HepG2 (cell line): ENCODE results near the gene SIGMAR1. TPM values are rescaled to one million over a fixed set of nuclear protein-coding genes. Genes with fewer than 3 reads are reported as not detected.

ENCODE experiments used
- ATAC-seq: fragments of 200-7000 bp; cut with Tn5 transposase; 3 replicates; pipeline ENCODE4 v1.9.1; 2020; ENCODE audit warnings: mild to moderate bottlenecking, moderate library complexity
- BruUV-seq: library from RNA; stranded (reverse); fragments of 400-500 nt; replicated peaks from 2 replicates; lab custom pipeline; 2021; lab: Mats Ljungman, UMichigan
- CTCF ChIA-PET: fragments of 300-600 bp; formaldehyde crosslinking; extraction: SDS; loops from one replicate; lab custom pipeline; 2021; ENCODE audit warnings: low total read pairs, inconsistent platforms, low intra/inter-chr PET ratio; lab: Yijun Ruan, JAX
- POLR2A ChIA-PET: fragments of 350-600 bp; sonication (Branson Sonifier 250); formaldehyde crosslinking; loops from one replicate; lab custom pipeline; 2020; ENCODE audit warnings: antibody characterized with exemption, inconsistent platforms; lab: Yijun Ruan, JAX
- DNase-seq: peaks from one replicate; pipeline ENCODE4 v3.0.0-alpha.2; 2015; ENCODE audit warnings: low spot score
- FAIRE-seq: peaks from 3 replicates; lab custom pipeline; 2011; peaks lifted over from hg19 to GRCh38; lab: Jason Lieb, UNC
- H2AFZ ChIP-seq: one replicate; pipeline ENCODE4 v1.6.1; 2011; ENCODE audit warnings: low read length, inconsistent platforms
- H3K27ac ChIP-seq: fragments of 300-600 bp; 3 replicates; pipeline ENCODE4 v1.8.0; 2011; ENCODE audit warnings: mixed run types, mild to moderate bottlenecking, mixed read lengths, low read length, inconsistent platforms; ENCODE audit not compliant: insufficient read depth; ENCODE audit errors: extremely low read length
- H3K27me3 ChIP-seq, 2 experiments: fragments of 200-600 bp in 1 of 2; 2 replicates in 1 of 2; 3 replicates in 1 of 2; pipeline versions ENCODE4 v1.6.0 to v1.8.0; 2011; ENCODE audit warnings: low read length in 2 of 2, mild to moderate bottlenecking in 2 of 2, moderate library complexity in 2 of 2, inconsistent platforms in 1 of 2; ENCODE audit not compliant: insufficient read depth in 2 of 2, control insufficient read depth in 1 of 2
- H3K36me3 ChIP-seq, 2 experiments: fragments of 200-600 bp in 1 of 2; replicated peaks in 1 of 2; 2 replicates in 1 of 2; 3 replicates in 1 of 2; pipeline versions ENCODE4 v1.5.1 to v1.8.0; 2011; ENCODE audit warnings: low read length in 2 of 2, inconsistent platforms in 1 of 2; ENCODE audit not compliant: insufficient read depth in 2 of 2, control insufficient read depth in 1 of 2
- H3K4me1 ChIP-seq: 2 replicates; pipeline ENCODE4 v1.5.1; 2012; ENCODE audit warnings: low read length, inconsistent platforms; ENCODE audit not compliant: insufficient read depth
- H3K4me2 ChIP-seq: 2 replicates; pipeline ENCODE4 v1.6.0; 2011; ENCODE audit warnings: low read depth, low read length, inconsistent platforms
- H3K4me3 ChIP-seq, 3 experiments: fragments of 200-600 bp in 1 of 3; sonication (generic), shearing (Covaris generic) in 1 of 3; replicated peaks in 1 of 3; 2 replicates each; pipeline ENCODE4 v1.5.1; 2011 to 2016; ENCODE audit warnings: low read length in 3 of 3, inconsistent platforms in 2 of 3, low read depth in 2 of 3, mild to moderate bottlenecking in 2 of 3, control low read depth in 1 of 3, mixed read lengths in 1 of 3; ENCODE audit not compliant: insufficient read depth in 1 of 3
- H3K79me2 ChIP-seq: one replicate; pipeline ENCODE4 v1.6.1; 2011; ENCODE audit warnings: low read length, inconsistent platforms; ENCODE audit not compliant: insufficient read depth
- H3K9ac ChIP-seq: 2 replicates; pipeline ENCODE4 v1.6.0; 2011; ENCODE audit warnings: mild to moderate bottlenecking, low read depth, low read length, inconsistent platforms; ENCODE audit not compliant: insufficient read depth
- H3K9me3 ChIP-seq: 2 replicates; pipeline ENCODE4 v1.5.1; 2012; ENCODE audit warnings: mild to moderate bottlenecking, low read length
- H4K20me1 ChIP-seq: 2 replicates; pipeline ENCODE4 v1.6.0; 2011; ENCODE audit warnings: inconsistent platforms, mild to moderate bottlenecking, low read length, moderate library complexity; ENCODE audit not compliant: insufficient read depth
- CEBPB ChIP-seq: IDR thresholded peaks from 2 replicates; pipeline ENCODE4 v1.6.1; 2011; ENCODE audit warnings: low read depth, low read length, improper control_type of control experiment, borderline replicate concordance
- E2F5 ChIP-seq: sonication (generic); formaldehyde crosslinking; conservative IDR thresholded peaks from 2 replicates; pipeline ENCODE4 v1.4.0; 2020; ENCODE audit warnings: missing genetic modification reagents
- ETV6 ChIP-seq: sonication (generic); formaldehyde crosslinking; conservative IDR thresholded peaks from 2 replicates; pipeline ENCODE4 v1.4.0; 2020; ENCODE audit warnings: missing genetic modification reagents
- GATA4 ChIP-seq: sonication (generic); IDR thresholded peaks from 2 replicates; pipeline ENCODE4 v1.6.1; 2016; ENCODE audit warnings: antibody characterized with exemption, low read depth, borderline replicate concordance
- MNT ChIP-seq: fragments of 450-650 bp; IDR thresholded peaks from 2 replicates; pipeline ENCODE4 v1.6.1; 2016
- ZFP1 ChIP-seq: IDR thresholded peaks from 2 replicates; pipeline ENCODE4 v1.6.1; 2016
- ZNF431 ChIP-seq: sonication (generic); formaldehyde crosslinking; IDR thresholded peaks from 2 replicates; pipeline ENCODE4 v1.9.0; 2022; ENCODE audit warnings: missing genetic modification reagents, low read depth, mild to moderate bottlenecking, borderline replicate concordance
- WGBS: methylation state at CpG from one replicate; pipeline ENCODE4 v1.1.6; 2017; ENCODE audit warnings: low lambda C conversion rate; 5-methylcytosine and 5-hydroxymethylcytosine counted together
- in situ Hi-C: cut with HindIII; loops from 2 replicates; pipeline ENCODE4 v1.10.0; 2017; ENCODE audit warnings: low pct_unique_long_range_greater_than_20kb; ENCODE audit not compliant: extremely low pct_ligation_motif_present
- intact Hi-C: fragments of 100-400 bp; cut with micrococcal nuclease; formaldehyde crosslinking; loops from one replicate; pipeline ENCODE4 v1.10.0; 2022; ENCODE audit not compliant: unreplicated experiment
- polyA plus RNA-seq, 8 experiments: library from polyadenylated mRNA; depleted of rRNA in 3 of 8; stranded (reverse) in 7 of 8; unstranded in 1 of 8; fragments of >200 nt; fragmentation: Illumina TruSeq in 4 of 8; extraction: Trizol in 4 of 8; gene quantifications; 2 replicates each; pipeline versions ENCODE4 v1.2.1 to v1.2.3, GENCODE V29; 2011 to 2016; ENCODE audit warnings: low read depth in 4 of 8, missing spikeins in 1 of 8, mixed read lengths in 1 of 8; ENCODE audit not compliant: insufficient read depth in 1 of 8
- total RNA-seq, 5 experiments: library from RNA; depleted of rRNA; stranded (reverse); fragments of >200 nt; fragmentation: Illumina TruSeq; extraction: Trizol; gene quantifications; 2 replicates each; pipeline ENCODE4 v1.2.3, GENCODE V29; 2016; ENCODE audit warnings: low read depth in 1 of 5
- TF ChIP-seq, protein P1 (sequence below): sonication (generic); formaldehyde crosslinking; IDR thresholded peaks from 2 replicates; pipeline ENCODE4 v1.5.0; 2020; ENCODE audit warnings: mild to moderate bottlenecking, missing genetic modification reagents
- TF ChIP-seq, protein P2 (sequence below): sonication (generic); formaldehyde crosslinking; IDR thresholded peaks from 2 replicates; pipeline ENCODE4 v1.8.0; 2023; ENCODE audit warnings: mild to moderate bottlenecking, missing genetic modification reagents

SIGMAR1 gene
- total and polyA plus RNA-seq, 2 of the 13 experiments (the other 11 are each of a cell fraction or from before 2014, with no cell fraction given) = 38.9 to 60.8 TPM

DNA sequence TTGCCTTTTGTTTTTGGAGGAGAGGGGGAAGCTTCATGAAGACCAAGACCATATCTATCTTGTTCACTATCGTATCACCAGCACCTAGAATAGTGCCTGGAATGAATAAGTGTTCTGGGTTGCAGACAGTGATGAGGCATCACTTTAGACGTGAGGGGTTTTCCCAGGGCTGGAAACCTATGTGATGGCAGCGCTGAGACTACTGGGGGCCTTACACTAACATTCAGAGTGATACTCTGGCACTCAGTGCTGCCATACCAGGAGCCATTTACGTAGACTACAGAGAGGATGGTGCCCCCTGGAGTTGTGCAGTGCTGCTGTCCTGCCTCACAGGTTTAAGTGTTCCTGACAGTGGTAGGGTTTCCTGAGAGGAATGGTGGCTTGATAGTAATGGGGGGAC, 46.6 kb upstream of the SIGMAR1 start (continued):
- TF ChIP-seq, protein P1, sequence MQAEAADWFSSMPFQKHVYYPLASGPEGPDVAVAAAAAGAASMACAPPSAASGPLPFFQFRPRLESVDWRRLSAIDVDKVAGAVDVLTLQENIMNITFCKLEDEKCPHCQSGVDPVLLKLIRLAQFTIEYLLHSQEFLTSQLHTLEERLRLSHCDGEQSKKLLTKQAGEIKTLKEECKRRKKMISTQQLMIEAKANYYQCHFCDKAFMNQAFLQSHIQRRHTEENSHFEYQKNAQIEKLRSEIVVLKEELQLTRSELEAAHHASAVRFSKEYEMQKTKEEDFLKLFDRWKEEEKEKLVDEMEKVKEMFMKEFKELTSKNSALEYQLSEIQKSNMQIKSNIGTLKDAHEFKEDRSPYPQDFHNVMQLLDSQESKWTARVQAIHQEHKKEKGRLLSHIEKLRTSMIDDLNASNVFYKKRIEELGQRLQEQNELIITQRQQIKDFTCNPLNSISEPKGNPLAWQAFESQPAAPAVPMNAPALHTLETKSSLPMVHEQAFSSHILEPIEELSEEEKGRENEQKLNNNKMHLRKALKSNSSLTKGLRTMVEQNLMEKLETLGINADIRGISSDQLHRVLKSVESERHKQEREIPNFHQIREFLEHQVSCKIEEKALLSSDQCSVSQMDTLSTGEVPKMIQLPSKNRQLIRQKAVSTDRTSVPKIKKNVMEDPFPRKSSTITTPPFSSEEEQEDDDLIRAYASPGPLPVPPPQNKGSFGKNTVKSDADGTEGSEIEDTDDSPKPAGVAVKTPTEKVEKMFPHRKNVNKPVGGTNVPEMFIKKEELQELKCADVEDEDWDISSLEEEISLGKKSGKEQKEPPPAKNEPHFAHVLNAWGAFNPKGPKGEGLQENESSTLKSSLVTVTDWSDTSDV = no peak
- TF ChIP-seq, protein P2, sequence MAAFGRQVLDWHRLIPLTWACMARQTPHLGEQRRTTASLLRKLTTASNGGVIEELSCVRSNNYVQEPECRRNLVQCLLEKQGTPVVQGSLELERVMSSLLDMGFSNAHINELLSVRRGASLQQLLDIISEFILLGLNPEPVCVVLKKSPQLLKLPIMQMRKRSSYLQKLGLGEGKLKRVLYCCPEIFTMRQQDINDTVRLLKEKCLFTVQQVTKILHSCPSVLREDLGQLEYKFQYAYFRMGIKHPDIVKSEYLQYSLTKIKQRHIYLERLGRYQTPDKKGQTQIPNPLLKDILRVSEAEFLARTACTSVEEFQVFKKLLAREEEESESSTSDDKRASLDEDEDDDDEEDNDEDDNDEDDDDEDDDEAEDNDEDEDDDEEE (CRISPR knock-in tag) = no peak
- no peak for TF ChIP-seq ZFP1 (CRISPR knock-in tag)
- TF ChIP-seq MNT = no peak
- TF ChIP-seq GATA4 = no peak

DNA sequence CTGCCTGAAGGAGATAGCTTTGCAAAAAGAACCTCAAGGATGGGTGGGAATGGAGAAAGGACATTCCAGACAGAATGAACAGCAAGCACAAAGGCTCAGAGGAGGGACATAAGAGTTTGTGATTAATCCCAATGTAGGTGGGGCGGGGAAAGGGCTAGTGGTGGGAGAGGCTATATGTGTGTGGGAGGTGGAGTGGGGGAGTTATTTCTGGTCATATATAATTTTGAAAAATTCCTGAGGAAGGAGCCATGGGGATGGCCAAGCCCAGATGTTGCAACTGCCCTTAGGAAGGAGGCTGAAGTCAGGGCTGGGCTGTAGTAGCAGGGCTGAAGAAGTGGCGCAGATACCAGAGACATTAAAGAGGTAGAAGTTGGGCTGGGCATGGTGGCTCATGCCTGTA, 38.3 kb upstream of the SIGMAR1 start:
- POLR2A ChIA-PET = interaction anchor here (0.9 to 1.5 kb wide), 2 partner anchors 11 to 27 kb away, joined by 3 to 5 read pairs; no protein-coding TSS in a partner anchor
- no peak for TF ChIP-seq ETV6 (CRISPR knock-in tag)
- no peak for TF ChIP-seq E2F5
- no peak for TF ChIP-seq CEBPB
- TF ChIP-seq ZNF431 (CRISPR knock-in tag) = no peak
- no peak for ATAC-seq
- H3K4me2 ChIP-seq = no peak overlapping the region
- FAIRE-seq = no peak
- intact Hi-C loops (loop anchor here (1.0 kb wide), 2 partner anchors 12 to 26 kb away; no protein-coding TSS in a partner anchor), in situ Hi-C loops (no loop called here)
- H3K4me1 ChIP-seq = peaks cover 4% of the 10 kb centered on the region; the same call in 1 of the 2 replicates
- H3K36me3 ChIP-seq = no peaks in the 10 kb centered on the region
- no peaks in the 10 kb centered on the region for H3K9me3 ChIP-seq
- H4K20me1 ChIP-seq = no peaks in the 10 kb centered on the region
- no peaks in the 10 kb centered on the region for H3K27me3 ChIP-seq
- BruUV-seq = no TSS peak
- no peaks in the 10 kb centered on the region for H3K79me2 ChIP-seq
- no peak overlapping the region for H3K9ac ChIP-seq
- 98% methylated on average over 2 of the region's 2 CpGs for WGBS
- H3K27ac ChIP-seq = no peak overlapping the region
- no peak overlapping the region for H2AFZ ChIP-seq
- CTCF ChIA-PET = interaction anchor here (1.4 to 6.1 kb wide), 2 partner anchors 26 to 29 kb away, joined by 4 to 178 read pairs; no protein-coding TSS in a partner anchor
- no peak for DNase-seq
- H3K4me3 ChIP-seq = no peak overlapping the region
